Heart right ventricle (tissue), 16 donors: ENCODE data around the gene CRELD2. TPM values are rescaled to one million over a fixed set of nuclear protein-coding genes. Genes with fewer than 3 reads are reported as not detected.

ENCODE experiments used
- ATAC-seq, 8 donors: fragments of 200-7000 bp; cut with Tn5 transposase; one replicate each; pipeline ENCODE4 v1.9.1; 2020; ENCODE audit warnings: mild to moderate bottlenecking in 8 of 8, moderate library complexity in 8 of 8, moderate number of reproducible peaks in 1 of 8
- DNase-seq, 2 donors: peaks; one replicate each; pipeline ENCODE4 v3.0.0-alpha.2; 2020
- H3K27ac ChIP-seq, 10 donors: fragments of 200-600 bp; sonication (generic) in 2 of 10; one replicate each; pipeline versions ENCODE4 v1.5.0 to v1.8.0; 2020 to 2022; ENCODE audit warnings: mild to moderate bottlenecking in 3 of 10
- H3K27me3 ChIP-seq, 7 donors: fragments of 200-600 bp; one replicate each; pipeline ENCODE4 v1.8.0; 2021 to 2022; ENCODE audit warnings: mild to moderate bottlenecking in 2 of 7
- H3K36me3 ChIP-seq, 9 donors: fragments of 200-600 bp; sonication (generic) in 1 of 9; one replicate each; pipeline versions ENCODE4 v1.5.0 to v1.8.0; 2020 to 2022; ENCODE audit warnings: mild to moderate bottlenecking in 2 of 9
- H3K4me1 ChIP-seq, 9 donors: fragments of 200-600 bp; sonication (generic) in 1 of 9; one replicate each; pipeline versions ENCODE4 v1.5.0 to v1.8.0; 2020 to 2022; ENCODE audit warnings: mild to moderate bottlenecking in 4 of 9
- H3K4me3 ChIP-seq, 10 donors: fragments of 200-600 bp; sonication (generic) in 2 of 10; one replicate each; pipeline versions ENCODE4 v1.5.0 to v1.8.0; 2020 to 2022; ENCODE audit warnings: mild to moderate bottlenecking in 7 of 10, moderate library complexity in 2 of 10
- H3K9me3 ChIP-seq, 11 donors: fragments of 200-600 bp in 10 of 11; sonication (generic) in 2 of 11; one replicate each; pipeline versions ENCODE4 v1.5.0 to v1.8.0; 2013 to 2022; ENCODE audit warnings: mild to moderate bottlenecking in 2 of 11, control low read depth in 1 of 11, moderate library complexity in 1 of 11
- CTCF ChIP-seq, 9 donors: fragments of 200-600 bp; sonication (generic) in 2 of 9; IDR thresholded peaks; one replicate each; pipeline versions ENCODE4 v1.5.0 to v1.8.0; 2021 to 2022; ENCODE audit warnings: antibody characterized with exemption in 9 of 9, mild to moderate bottlenecking in 5 of 9, moderate library complexity in 1 of 9
- WGBS, 2 donors: extraction: QIAGEN DNeasy Blood & Tissue Kit; methylation state at CpG; one replicate each; pipeline ENCODE4 v1.1.7; 2013; ENCODE audit warnings: inconsistent platforms in 1 of 2; 5-methylcytosine and 5-hydroxymethylcytosine counted together
- intact Hi-C, 10 donors: fragments of 100-400 bp; cut with DNase I; formaldehyde crosslinking; loops; one replicate each; pipeline versions ENCODE4 v1.11.1 to v1.14.2; 2022
- polyA plus RNA-seq, 2 donors: library from polyadenylated mRNA; stranded (reverse); fragments of 200-250 nt; gene quantifications; one replicate each; pipeline ENCODE4 v1.2.3, GENCODE V29; 2013
- total RNA-seq, 10 donors: library from RNA; stranded (reverse); fragmentation: NEBNext Ultra II Directional in 3 of 10; extraction: Animal tissue kit (Norgen Biotek cat#: 25700) in 3 of 10; gene quantifications; one replicate each; pipeline versions ENCODE4 v1.2.1 to v1.2.4, GENCODE V29; 2021 to 2023
- donor health status: Arrhythmogenic right ventricular cardiomyopathy.
- donor health status: ischemic (EF 13 %, LVEDD 7.1; RV severe dilation, severe dysfunction).
- donor health status: healthy with polysubstance abuse.
- donor health status: DM: no; HTN: yes; CAD: no.
- donor health status: DM: no; HTN: no; CAD: no.
- donor health status: ischemic (EF 25% LVEDD 6.9; RV normal size, moderate dysfunction).
- donor health status: ischemic (EF 25% LVEDD 5.7; RV mildly dilated, moderate dysfunction).
- donor health status: healthy.
- donor health status: DM: yes; HTN: yes; CAD: no.
- donor health status: Ischemic cardiomyopathy.
- donor health status: ischemic (EF 35%, LVEDD 5.7; RV mildly dilated, moderate dysfunction).
- donor health status: nonischemic (EF 11% LVEDD 7.7; RV severe dilation, severe dysfunction).
- donor health status: DM: yes; HTN: yes; CAD: no.
- donor health status: PGD.
- donor health status: ischemic (EF 29% LVEDD 5.4; RV normal size, mild dysfunction).
- donor health status: nonischemic (EF 23%, LVEDD 6.1; RV moderate dilation, normal function).

CRELD2 gene
- total and polyA plus RNA-seq, 12 donors = 11.0 to 90.0 (median 19.2) TPM

DNA sequence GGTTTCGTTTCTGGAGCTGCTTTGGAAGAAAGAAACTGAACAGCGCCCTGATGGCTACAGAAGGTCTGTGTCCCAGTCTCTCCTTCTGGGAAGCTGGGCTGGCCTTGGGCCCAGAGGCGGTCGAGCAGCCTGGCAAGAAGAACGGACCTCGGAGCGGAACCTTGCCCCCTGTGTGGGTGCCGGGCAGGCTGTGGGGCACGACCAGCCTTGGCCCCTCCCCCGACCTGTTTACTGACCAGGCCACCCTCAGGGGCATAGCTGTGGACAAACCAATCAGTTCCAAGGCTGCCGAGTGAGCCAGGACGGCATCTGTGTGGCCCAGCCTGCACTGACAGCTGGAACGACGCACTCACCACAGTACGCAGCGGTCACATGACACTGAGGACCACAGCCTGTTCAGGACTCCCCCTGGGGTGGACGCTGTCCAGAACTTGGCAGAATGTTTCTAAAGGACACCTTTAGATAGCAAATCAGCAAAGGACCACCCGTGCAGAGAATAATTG lies 49.3 kb downstream of the CRELD2 start:
- Histone ChIP-seq H3K36me3 (peaks cover 0 to 31% (median 14%) of the 10 kb centered on the region in 9 donors), H3K9me3 (no peaks in the 10 kb centered on the region), H3K27me3 (peaks cover 0 to 10% (median 0%) of the 10 kb centered on the region in 7 donors), H3K4me3 (peak overlapping the region in 6 of 10 donors; percentile 6 to 41 (median 31)), H3K27ac (peak overlapping the region; percentile 40 to 99 (median 96)), H3K4me1 (peaks cover 40 to 89% (median 74%) of the 10 kb centered on the region in 9 donors)
- DNase-seq = peak; percentile 58 to 59
- no peak for TF ChIP-seq CTCF (IDR thresholded peaks at IDR 0.05)
- 35 to 40% methylated on average over 18 of the region's 18 CpGs for WGBS, 2 donors
- intact Hi-C loops = loop anchor here in 1 of 10 donors (5.0 kb wide), 1 partner anchor 35 kb away; no protein-coding TSS in a partner anchor
- peak in 1 of 8 donors; percentile 7 for ATAC-seq

GRCh38 chr22:49968313-49968830 lies 49.9 kb downstream of the CRELD2 start:
- Histone ChIP-seq H3K4me3 (no peak overlapping the region), H3K36me3 (peaks cover 0 to 25% (median 8%) of the 10 kb centered on the region in 9 donors), H3K27ac (peak overlapping the region in 9 of 10 donors; percentile 71 to 99 (median 98)), H3K9me3 (no peaks in the 10 kb centered on the region), H3K4me1 (peaks cover 33 to 83% (median 68%) of the 10 kb centered on the region in 9 donors), H3K27me3 (peaks cover 0 to 10% (median 0%) of the 10 kb centered on the region in 7 donors)
- no peak for TF ChIP-seq CTCF (IDR thresholded peaks at IDR 0.05)
- ATAC-seq = no peak
- intact Hi-C loops = loop anchor here in 1 of 10 donors (5.0 kb wide), 1 partner anchor 36 kb away; no protein-coding TSS in a partner anchor
- 91 to 92% methylated on average over 11 of the region's 11 CpGs for WGBS, 2 donors
- peak in 1 of 2 donors; percentile 17 for DNase-seq

GRCh38 chr22:49968831-49969661 lies 50.6 kb downstream of the CRELD2 start:
- Histone ChIP-seq H3K9me3 (no peaks in the 10 kb centered on the region), H3K27ac (peak overlapping the region in 7 of 10 donors; percentile 40 to 99 (median 98)), H3K4me1 (peaks cover 27 to 76% (median 61%) of the 10 kb centered on the region in 9 donors), H3K36me3 (peaks cover 0 to 18% (median 2%) of the 10 kb centered on the region in 9 donors), H3K27me3 (peaks cover 0 to 10% (median 0%) of the 10 kb centered on the region in 7 donors), H3K4me3 (no peak overlapping the region)
- ATAC-seq (no peak), DNase-seq (peak; percentile 5 to 20)
- no peak for TF ChIP-seq CTCF (IDR thresholded peaks at IDR 0.05)
- 91 to 95% methylated on average over 16 of the region's 16 CpGs for WGBS, 2 donors
- intact Hi-C loops = loop anchor here in 1 of 10 donors (5.0 kb wide), 1 partner anchor 37 kb away; no protein-coding TSS in a partner anchor
